H54 (cell line): ENCODE results near the gene GSTM4.

Source experiments
- DNase-seq: peaks from one replicate; pipeline ENCODE4 v3.0.0; 2011; ENCODE audit warnings: low spot score, mixed read lengths; ENCODE audit not compliant: insufficient read length
- FAIRE-seq: peaks from 3 replicates; lab custom pipeline; 2011; peaks lifted over from hg19 to GRCh38; lab: Jason Lieb, UNC
- POLR2A ChIP-seq: IDR thresholded peaks from 2 replicates; pipeline ENCODE4 v1.6.1; 2011; ENCODE audit warnings: low read depth, mild to moderate bottlenecking, low read length

Gene GSTM4

DNA sequence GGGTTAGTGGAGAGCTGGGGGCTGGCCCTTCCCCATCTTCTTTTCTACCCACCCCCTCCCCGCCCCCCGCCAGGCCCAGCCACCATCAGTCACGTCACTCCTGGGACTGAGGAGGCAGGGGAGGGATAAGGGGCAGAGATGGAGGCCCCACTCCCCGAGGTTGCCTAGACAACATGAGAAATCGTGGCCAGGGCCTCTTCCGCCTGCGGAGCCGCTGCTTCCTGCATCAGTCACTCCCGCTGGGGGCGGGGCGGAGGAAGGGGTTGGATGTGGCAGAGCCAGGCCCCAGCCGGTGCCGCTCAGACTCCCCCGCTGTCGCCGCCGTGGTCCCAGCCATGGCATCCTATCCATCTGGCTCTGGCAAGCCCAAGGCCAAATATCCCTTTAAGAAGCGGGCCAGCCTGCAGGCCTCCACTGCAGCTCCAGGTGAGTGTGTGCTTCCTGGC lies 35.0 kb upstream of the GSTM4 start:
- TF ChIP-seq POLR2A, result peak; percentile 26; the same call in 1 of the 2 replicates
- FAIRE-seq (no peak), DNase-seq (peak; percentile 92)

DNA sequence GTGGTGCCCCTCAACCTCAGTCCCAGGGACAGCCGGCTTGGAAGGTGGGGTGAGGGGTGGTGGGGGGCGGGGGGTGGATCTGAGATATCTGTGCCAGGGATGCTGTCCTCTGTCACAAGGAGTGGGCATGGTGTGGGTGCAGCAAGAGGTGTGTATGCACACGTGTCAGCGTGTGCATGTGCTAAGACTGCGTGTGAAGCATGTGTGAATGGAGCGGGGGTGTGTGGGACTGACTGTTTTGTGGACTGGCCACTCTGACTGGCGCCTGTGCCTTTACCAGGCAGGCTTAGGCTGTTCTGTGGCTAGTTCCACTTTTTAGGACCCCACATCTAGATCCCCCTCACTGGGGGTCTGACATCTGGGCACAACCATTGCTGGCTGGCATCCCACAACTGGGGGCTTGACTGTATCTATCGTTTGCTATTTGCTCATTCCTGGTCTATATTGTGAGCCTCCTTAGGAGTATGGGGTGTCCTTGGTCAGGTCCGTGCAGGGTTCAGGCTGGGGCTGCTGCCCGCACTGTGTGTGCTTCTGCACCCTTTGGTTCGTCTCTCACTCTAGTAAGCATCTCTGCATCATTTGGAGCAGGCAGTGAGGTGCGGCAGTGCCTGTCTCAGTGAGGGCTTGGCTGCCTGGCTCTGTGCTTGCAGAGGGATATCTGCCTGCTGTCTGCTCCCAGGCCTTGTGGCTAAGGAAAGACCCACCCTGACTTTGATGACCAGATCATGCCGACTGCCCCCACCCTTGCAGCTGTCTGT lies 34.3 kb upstream of the GSTM4 start:
- FAIRE-seq (no peak), DNase-seq (no peak)
- TF ChIP-seq POLR2A, result no peak

DNA sequence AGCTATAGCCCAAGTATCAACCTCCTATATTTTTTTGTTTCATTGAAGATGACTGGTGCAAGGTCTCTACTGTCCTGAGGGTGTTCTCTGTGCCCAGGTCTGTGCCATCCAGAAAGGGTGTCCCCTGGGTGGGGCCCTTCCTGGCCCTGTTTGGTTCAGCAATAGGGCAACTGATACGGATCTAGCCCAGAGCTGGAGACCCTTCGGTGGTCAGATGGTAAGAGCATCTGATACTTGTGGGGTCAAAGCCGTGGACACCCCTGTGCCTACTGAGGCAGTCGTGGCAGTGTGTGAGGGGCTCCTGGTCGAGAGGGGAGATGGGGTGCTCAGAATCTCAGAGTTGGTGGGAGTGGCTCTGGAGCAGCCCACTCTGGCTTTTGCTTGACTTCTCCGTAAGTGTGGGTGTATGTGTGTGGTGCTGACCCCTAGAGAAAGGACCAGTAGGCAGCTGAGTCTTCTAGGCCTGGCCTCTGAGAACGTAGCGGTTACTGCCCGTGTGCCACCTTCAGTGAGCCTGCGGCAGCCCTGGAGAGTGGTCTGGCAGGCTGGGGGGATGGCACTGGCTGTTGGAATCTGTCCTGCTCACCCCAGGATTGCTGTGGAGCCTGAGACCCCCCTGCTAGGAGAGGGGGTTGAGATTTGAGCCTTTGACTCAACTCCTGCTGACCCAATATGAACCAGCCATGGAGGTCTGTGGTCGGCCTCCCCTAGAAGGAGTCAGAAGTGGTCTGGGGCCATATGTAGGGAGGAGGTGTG lies 33.6 kb upstream of the GSTM4 start:
- no peak for TF ChIP-seq POLR2A
- DNase-seq (no peak), FAIRE-seq (no peak)

GRCh38 chr1:109622895-109623294 lies 33.0 kb upstream of the GSTM4 start:
- FAIRE-seq, result no peak
- DNase-seq, result no peak
- no peak for TF ChIP-seq POLR2A

DNA sequence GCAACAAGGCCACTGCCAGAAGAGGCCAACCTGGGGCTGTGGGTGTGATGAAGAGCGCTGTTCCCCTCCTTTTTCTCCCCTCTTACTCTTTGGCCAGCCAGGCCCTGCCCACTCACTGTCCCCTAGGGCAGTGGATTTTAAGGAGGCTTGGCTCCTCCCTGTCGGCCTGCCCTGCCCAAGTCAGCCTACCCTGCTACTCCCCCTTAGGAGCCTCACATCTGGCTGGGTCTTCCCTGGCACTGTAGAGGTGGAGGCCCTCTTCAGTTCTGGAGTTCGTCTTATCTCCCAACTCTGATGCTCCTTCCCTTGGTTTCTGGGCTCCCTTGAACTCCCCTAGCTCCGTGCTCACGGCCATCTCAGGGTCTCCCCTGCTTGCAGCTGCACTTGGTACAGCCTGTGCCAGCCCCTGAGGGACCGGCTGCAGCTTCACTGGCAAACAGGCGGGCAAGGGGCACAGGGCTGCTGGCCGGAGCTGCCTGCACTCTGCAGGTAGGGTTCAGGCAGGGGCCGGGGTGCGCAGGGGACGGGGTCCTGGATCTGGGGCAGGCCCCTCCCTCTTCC lies 32.2 kb upstream of the GSTM4 start:
- DNase-seq (no peak), FAIRE-seq (no peak)
- no peak for TF ChIP-seq POLR2A

- FAIRE-seq, result no peak
- DNase-seq, result no peak
- no peak for TF ChIP-seq POLR2A
These were observed 31.5 kb upstream of the GSTM4 start for GRCh38 chr1:109624201-109625010.

- DNase-seq (no peak), FAIRE-seq (no peak)
- TF ChIP-seq POLR2A, result no peak
These were observed 30.7 kb upstream of the GSTM4 start for GRCh38 chr1:109625176-109625575.

- FAIRE-seq (no peak), DNase-seq (no peak)
- no peak for TF ChIP-seq POLR2A
These were observed 30.0 kb upstream of the GSTM4 start for GRCh38 chr1:109625601-109626560.

DNA sequence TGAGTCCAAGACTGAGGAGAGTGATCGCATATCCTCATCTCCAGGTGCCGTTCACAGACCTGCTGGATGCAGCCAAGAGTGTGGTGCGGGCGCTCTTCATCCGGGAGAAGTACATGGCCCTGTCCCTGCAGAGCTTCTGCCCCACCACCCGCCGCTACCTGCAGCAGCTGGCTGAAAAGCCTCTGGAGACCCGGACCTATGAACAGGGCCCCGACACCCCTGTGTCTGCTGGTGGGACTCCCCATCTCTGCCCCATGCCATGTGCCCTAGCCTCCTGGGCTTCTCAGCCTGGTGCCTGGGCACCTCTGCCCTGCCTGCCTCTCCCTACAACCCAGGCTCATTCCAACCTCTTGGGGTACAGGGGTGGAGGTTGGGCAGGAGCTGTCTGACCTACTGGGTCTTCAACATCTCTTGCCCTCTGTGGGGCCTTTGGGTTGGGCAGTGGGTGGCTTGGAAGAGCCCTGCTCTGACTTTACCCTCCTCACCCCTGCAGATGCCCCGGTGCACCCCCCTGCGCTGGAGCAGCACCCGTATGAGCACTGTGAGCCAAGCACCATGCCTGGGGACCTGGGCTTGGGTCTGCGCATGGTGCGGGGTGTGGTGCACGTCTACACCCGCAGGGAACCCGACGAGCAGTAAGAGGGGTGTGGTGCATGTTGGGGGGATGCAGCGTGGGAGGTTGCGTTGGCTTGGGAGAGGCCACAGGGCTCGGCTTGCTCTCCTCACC lies 29.1 kb upstream of the GSTM4 start:
- TF ChIP-seq POLR2A, result no peak
- DNase-seq (no peak), FAIRE-seq (no peak)

DNA sequence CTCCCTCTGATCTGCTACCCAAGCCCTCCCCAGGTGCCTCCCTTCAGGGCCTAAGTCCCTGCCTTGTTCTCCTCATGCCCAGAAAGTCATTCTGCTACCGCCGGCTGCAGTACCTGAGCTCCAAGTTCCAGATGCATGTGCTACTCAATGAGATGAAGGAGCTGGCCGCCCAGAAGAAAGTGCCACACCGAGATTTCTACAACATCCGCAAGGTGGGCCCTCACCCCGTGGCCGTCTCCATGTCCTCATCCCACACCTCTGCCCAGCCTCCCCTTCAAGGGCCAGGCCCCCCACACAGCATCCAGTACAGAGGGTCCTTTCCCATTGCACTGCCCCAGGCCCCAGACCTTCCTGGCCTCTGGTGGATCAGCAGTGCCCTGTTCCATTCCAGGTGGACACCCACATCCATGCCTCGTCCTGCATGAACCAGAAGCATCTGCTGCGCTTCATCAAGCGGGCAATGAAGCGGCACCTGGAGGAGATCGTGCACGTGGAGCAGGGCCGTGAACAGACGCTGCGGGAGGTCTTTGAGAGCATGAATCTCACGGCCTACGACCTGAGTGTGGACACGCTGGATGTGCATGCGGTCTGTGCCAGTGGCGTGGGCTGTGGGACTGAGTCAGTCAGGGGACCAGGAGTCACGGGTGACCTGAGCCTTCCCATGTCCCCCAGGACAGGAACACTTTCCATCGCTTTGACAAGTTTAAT lies 28.1 kb upstream of the GSTM4 start:
- DNase-seq (no peak), FAIRE-seq (no peak)

DNA sequence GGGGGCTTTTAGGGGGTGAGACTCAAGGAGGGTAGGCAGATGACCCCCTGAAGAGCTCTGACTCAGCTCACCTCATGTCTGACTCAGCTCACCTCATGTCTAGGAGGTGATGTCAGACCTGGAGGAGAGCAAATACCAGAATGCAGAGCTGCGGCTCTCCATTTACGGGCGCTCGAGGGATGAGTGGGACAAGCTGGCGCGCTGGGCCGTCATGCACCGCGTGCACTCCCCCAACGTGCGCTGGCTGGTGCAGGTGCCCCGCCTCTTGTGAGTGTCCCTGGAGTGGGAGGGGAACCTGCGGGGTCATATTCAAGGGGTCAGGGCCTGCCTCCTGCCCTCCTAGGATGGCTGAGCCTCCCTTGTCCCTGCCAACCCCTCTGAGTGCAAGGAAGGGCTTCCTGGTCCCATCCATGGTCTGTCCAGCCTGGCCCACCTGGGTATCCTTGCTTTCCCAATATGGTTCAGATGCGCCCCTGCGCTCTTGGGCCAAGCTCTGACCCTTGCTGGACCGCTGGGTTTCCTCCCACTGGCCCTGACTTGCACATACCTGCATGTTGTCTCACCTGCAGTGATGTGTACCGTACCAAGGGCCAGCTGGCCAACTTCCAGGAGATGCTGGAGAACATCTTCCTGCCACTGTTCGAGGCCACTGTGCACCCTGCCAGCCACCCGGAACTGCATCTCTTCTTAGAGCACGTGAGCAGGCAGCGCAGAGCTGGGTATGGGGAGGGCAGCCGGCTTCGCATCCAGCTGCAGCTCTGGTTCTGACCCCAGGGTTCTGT lies 27.2 kb upstream of the GSTM4 start:
- DNase-seq, result peak; percentile 42
- no peak for TF ChIP-seq POLR2A
- no peak for FAIRE-seq

More for the DNA sequence above, 28.1 kb upstream of the GSTM4 start:
- TF ChIP-seq POLR2A, result no peak
